ENCODE results near the gene TP53INP2.
"Not testable (repeated sequence)": the region's sequence is repeated elsewhere in the genome, so short reads cannot be mapped to it uniquely, and the experiment has no call there.

The TP53INP2 gene

DNA sequence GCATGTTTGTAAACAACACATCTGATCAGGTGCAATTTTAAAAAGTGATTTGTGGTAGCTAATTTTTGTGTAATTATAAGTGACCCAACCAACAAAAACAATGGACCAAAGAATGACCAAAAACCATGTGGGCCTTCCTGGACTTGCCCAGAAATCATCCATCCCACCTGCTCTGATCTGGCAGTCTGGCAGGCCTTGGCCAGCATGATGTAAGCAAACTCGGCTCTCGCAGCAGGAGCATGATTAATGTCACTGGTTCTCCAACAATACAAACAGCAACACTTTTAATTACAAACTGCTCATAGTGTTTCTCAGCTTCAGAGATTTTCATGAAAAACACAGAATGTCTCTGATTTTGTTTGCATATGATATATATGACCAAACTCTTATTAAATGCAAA lies 16.1 kb downstream of the TP53INP2 start:
- Histone ChIP-seq H3K4me3 (ENCODE audit: low read depth, low read length, poor library complexity, severe bottlenecking) (no peak overlapping the region), H3K27me3 (ENCODE audit: insufficient read depth, low read length) (no peaks in the 10 kb centered on the region), H3K4me1 (ENCODE audit: insufficient read depth, low read length, severe bottlenecking) (peaks cover 6% of the 10 kb centered on the region), H3K9ac (ENCODE audit: low read length) (no peak overlapping the region), H3K36me3 (ENCODE audit: insufficient read depth, low read length) (peaks cover 25% of the 10 kb centered on the region), H3K9me2 (ENCODE audit: low read depth, low read length) (no peaks in the 10 kb centered on the region), H3K4me2 (ENCODE audit: low read length) (no peak overlapping the region), H3K9me3 (ENCODE audit: low read length) (no peaks in the 10 kb centered on the region), H2AFZ (ENCODE audit: low read length) (no peak overlapping the region), H3K27ac (ENCODE audit: low read depth, low read length, poor library complexity, severe bottlenecking) (no peak overlapping the region), H4K20me1 (ENCODE audit: insufficient read depth, low read length) (no peaks in the 10 kb centered on the region), H3F3A (ENCODE audit: insufficient read depth, low read length) (no peaks in the 10 kb centered on the region), H3K79me2 (ENCODE audit: insufficient read depth, low read length) (no peaks in the 10 kb centered on the region)
- TF ChIP-seq EZH2 (IDR thresholded peaks at IDR 0.05; ENCODE audit: borderline replicate concordance, low read length): no peak
- TF ChIP-seq, protein P1, sequence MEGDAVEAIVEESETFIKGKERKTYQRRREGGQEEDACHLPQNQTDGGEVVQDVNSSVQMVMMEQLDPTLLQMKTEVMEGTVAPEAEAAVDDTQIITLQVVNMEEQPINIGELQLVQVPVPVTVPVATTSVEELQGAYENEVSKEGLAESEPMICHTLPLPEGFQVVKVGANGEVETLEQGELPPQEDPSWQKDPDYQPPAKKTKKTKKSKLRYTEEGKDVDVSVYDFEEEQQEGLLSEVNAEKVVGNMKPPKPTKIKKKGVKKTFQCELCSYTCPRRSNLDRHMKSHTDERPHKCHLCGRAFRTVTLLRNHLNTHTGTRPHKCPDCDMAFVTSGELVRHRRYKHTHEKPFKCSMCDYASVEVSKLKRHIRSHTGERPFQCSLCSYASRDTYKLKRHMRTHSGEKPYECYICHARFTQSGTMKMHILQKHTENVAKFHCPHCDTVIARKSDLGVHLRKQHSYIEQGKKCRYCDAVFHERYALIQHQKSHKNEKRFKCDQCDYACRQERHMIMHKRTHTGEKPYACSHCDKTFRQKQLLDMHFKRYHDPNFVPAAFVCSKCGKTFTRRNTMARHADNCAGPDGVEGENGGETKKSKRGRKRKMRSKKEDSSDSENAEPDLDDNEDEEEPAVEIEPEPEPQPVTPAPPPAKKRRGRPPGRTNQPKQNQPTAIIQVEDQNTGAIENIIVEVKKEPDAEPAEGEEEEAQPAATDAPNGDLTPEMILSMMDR (IDR thresholded peaks at IDR 0.05; ENCODE audit: low read length): no peak

DNA sequence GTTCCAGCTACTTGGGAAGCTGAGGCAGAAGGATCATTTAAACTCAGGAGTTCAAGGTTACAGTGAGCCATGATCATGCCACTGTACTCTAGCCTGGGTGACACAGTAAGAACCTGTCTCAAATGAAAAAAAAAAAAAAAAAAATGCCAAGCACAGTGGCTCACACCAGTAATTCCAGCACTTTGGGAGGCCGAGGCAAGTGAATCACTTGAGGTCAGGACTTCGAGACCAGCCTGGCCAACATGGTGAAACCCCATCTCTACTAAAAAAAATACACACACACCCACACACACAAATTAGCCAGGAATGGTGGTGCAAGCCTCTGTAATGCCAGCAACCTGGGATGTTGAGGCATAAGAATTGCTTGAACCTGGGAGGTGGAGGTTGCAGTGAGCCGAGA lies 18.4 kb downstream of the TP53INP2 start:
- not testable (repeated sequence) for H3K4me2 ChIP-seq (ENCODE audit: low read length); H3K27me3 ChIP-seq (ENCODE audit: insufficient read depth, low read length); H2AFZ ChIP-seq (ENCODE audit: low read length); H3K9me2 ChIP-seq (ENCODE audit: low read depth, low read length); H3K4me3 ChIP-seq (ENCODE audit: low read depth, low read length, poor library complexity, severe bottlenecking); H3K27ac ChIP-seq (ENCODE audit: low read depth, low read length, poor library complexity, severe bottlenecking); H3K79me2 ChIP-seq (ENCODE audit: insufficient read depth, low read length); H4K20me1 ChIP-seq (ENCODE audit: insufficient read depth, low read length); H3K9me3 ChIP-seq (ENCODE audit: low read length); H3K9ac ChIP-seq (ENCODE audit: low read length); H3K4me1 ChIP-seq (ENCODE audit: insufficient read depth, low read length, severe bottlenecking); H3F3A ChIP-seq (ENCODE audit: insufficient read depth, low read length)
- peaks cover 42% of the 10 kb centered on the region for H3K36me3 ChIP-seq (ENCODE audit: insufficient read depth, low read length)

DNA sequence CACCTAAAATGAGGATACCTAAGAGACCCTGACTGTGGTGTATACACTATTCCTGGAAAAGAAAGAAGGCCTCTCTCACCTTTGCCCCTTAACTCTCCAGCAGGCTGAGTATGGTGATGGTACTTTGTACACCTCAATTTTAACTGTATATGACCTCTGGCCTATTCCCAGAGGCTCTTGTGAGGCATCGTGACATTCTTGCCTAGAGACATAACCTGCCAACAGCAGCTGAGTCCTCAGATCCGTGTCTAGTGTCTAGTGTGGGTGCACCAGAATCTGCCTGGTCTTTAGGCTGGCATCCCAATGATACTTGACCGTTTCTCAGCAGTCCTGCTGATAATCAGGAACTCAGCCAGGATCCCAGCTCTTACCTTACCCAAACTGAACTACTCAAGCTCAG lies 20.0 kb downstream of the TP53INP2 start:
- H3K9ac ChIP-seq (ENCODE audit: low read length): no peak overlapping the region
- no peaks in the 10 kb centered on the region for H3K9me3 ChIP-seq (ENCODE audit: low read length)
- no peaks in the 10 kb centered on the region for H3K79me2 ChIP-seq (ENCODE audit: insufficient read depth, low read length)
- TF ChIP-seq, protein P1 (IDR thresholded peaks at IDR 0.05; ENCODE audit: low read length): no peak
- TF ChIP-seq EZH2 (IDR thresholded peaks at IDR 0.05; ENCODE audit: borderline replicate concordance, low read length): no peak
- H3K4me1 ChIP-seq (ENCODE audit: insufficient read depth, low read length, severe bottlenecking): peaks cover 6% of the 10 kb centered on the region
- H3K36me3 ChIP-seq (ENCODE audit: insufficient read depth, low read length): peaks cover 37% of the 10 kb centered on the region
- H3K27me3 ChIP-seq (ENCODE audit: insufficient read depth, low read length): no peaks in the 10 kb centered on the region
- no peaks in the 10 kb centered on the region for H4K20me1 ChIP-seq (ENCODE audit: insufficient read depth, low read length)
- H3K4me2 ChIP-seq (ENCODE audit: low read length): no peak overlapping the region
- H3K9me2 ChIP-seq (ENCODE audit: low read depth, low read length): no peaks in the 10 kb centered on the region
- no peak overlapping the region for H3K27ac ChIP-seq (ENCODE audit: low read depth, low read length, poor library complexity, severe bottlenecking)
- H2AFZ ChIP-seq (ENCODE audit: low read length): no peak overlapping the region
- no peaks in the 10 kb centered on the region for H3F3A ChIP-seq (ENCODE audit: insufficient read depth, low read length)
- no peak overlapping the region for H3K4me3 ChIP-seq (ENCODE audit: low read depth, low read length, poor library complexity, severe bottlenecking)

DNA sequence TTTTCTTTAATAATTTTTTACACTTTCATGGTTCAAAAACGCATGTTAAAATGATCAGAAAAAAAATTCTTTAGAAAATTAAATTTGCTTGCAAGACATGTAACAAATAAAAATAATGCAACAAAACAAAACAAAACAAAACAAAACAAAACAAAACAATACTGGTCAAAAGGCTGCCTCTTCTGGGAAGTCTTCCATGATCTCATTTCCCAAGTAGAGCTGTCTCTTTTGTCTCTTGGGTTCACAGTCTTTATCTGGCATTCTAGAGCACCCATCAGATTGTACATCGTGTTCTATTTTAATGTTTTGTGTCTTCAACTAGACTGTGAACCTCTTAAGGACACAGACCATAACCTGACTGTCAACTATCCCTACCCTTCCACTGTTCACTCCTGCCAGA lies 25.3 kb downstream of the TP53INP2 start:
- H3K9me2 ChIP-seq (ENCODE audit: low read depth, low read length): no peaks in the 10 kb centered on the region
- no peak for TF ChIP-seq EZH2 (IDR thresholded peaks at IDR 0.05; ENCODE audit: borderline replicate concordance, low read length)
- TF ChIP-seq, protein P1 (IDR thresholded peaks at IDR 0.05; ENCODE audit: low read length): no peak
- H2AFZ ChIP-seq (ENCODE audit: low read length): no peak overlapping the region
- peaks cover 35% of the 10 kb centered on the region for H3K36me3 ChIP-seq (ENCODE audit: insufficient read depth, low read length)
- no peak overlapping the region for H3K4me3 ChIP-seq (ENCODE audit: low read depth, low read length, poor library complexity, severe bottlenecking)
- H3K27me3 ChIP-seq (ENCODE audit: insufficient read depth, low read length): no peaks in the 10 kb centered on the region
- no peaks in the 10 kb centered on the region for H3F3A ChIP-seq (ENCODE audit: insufficient read depth, low read length)
- H3K9ac ChIP-seq (ENCODE audit: low read length): no peak overlapping the region
- H4K20me1 ChIP-seq (ENCODE audit: insufficient read depth, low read length): no peaks in the 10 kb centered on the region
- no peaks in the 10 kb centered on the region for H3K9me3 ChIP-seq (ENCODE audit: low read length)
- no peaks in the 10 kb centered on the region for H3K79me2 ChIP-seq (ENCODE audit: insufficient read depth, low read length)
- no peaks in the 10 kb centered on the region for H3K4me1 ChIP-seq (ENCODE audit: insufficient read depth, low read length, severe bottlenecking)
- H3K4me2 ChIP-seq (ENCODE audit: low read length): no peak overlapping the region
- no peak overlapping the region for H3K27ac ChIP-seq (ENCODE audit: low read depth, low read length, poor library complexity, severe bottlenecking)

Data from OCI-LY1 (cell line).